ENCODE results near the gene RGL4. TPM values are rescaled to one million over a fixed set of nuclear protein-coding genes. Genes with fewer than 3 reads are reported as not detected.
"Not testable (repeated sequence)": the region's sequence is repeated elsewhere in the genome, so short reads cannot be mapped to it uniquely, and the experiment has no call there.

Gene RGL4
- total RNA-seq, 1 donor from 2014 or later: 1.9 TPM

DNA sequence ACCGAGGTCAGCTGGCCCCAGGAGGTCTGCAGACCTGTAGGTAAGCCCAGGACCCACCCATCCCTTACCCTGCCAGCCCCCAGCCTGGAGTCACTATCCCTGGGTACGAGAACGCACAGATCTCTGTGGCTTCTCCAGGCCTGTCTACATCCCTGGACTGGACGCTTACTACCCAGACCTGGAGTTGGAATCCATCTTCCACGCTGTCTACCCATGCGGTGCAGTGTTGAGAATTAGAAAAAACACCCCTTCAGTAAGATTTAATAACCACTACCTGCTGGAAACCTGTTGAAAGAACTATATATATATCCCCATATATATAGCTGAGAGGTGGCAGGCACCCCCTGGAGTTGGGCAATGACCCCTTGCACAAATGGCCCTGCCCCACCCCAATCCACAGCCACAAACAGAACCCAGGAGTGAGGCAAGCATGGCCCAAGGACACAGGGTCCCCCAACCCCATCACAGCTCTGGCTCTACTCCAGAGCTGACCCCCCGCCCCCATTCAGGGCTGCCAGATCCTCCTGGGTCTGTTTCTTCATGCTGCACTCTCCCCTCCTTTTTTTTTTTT lies 17.7 kb upstream of the RGL4 start:
- no peaks in the 10 kb centered on the region for H3K4me1 ChIP-seq
- ATAC-seq (no peak), DNase-seq (no peak)
- no peak overlapping the region for H3K4me3 ChIP-seq
- no peak overlapping the region for H3K27ac ChIP-seq
- no peaks in the 10 kb centered on the region for H3K9me3 ChIP-seq
- intact Hi-C loops (cut with DNase I): no loop called here
- H3K36me3 ChIP-seq: no peaks in the 10 kb centered on the region
- no peaks in the 10 kb centered on the region for H3K27me3 ChIP-seq (ENCODE audit: low read depth)
- TF ChIP-seq, protein P1, sequence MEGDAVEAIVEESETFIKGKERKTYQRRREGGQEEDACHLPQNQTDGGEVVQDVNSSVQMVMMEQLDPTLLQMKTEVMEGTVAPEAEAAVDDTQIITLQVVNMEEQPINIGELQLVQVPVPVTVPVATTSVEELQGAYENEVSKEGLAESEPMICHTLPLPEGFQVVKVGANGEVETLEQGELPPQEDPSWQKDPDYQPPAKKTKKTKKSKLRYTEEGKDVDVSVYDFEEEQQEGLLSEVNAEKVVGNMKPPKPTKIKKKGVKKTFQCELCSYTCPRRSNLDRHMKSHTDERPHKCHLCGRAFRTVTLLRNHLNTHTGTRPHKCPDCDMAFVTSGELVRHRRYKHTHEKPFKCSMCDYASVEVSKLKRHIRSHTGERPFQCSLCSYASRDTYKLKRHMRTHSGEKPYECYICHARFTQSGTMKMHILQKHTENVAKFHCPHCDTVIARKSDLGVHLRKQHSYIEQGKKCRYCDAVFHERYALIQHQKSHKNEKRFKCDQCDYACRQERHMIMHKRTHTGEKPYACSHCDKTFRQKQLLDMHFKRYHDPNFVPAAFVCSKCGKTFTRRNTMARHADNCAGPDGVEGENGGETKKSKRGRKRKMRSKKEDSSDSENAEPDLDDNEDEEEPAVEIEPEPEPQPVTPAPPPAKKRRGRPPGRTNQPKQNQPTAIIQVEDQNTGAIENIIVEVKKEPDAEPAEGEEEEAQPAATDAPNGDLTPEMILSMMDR (IDR thresholded peaks at IDR 0.05): no peak

DNA sequence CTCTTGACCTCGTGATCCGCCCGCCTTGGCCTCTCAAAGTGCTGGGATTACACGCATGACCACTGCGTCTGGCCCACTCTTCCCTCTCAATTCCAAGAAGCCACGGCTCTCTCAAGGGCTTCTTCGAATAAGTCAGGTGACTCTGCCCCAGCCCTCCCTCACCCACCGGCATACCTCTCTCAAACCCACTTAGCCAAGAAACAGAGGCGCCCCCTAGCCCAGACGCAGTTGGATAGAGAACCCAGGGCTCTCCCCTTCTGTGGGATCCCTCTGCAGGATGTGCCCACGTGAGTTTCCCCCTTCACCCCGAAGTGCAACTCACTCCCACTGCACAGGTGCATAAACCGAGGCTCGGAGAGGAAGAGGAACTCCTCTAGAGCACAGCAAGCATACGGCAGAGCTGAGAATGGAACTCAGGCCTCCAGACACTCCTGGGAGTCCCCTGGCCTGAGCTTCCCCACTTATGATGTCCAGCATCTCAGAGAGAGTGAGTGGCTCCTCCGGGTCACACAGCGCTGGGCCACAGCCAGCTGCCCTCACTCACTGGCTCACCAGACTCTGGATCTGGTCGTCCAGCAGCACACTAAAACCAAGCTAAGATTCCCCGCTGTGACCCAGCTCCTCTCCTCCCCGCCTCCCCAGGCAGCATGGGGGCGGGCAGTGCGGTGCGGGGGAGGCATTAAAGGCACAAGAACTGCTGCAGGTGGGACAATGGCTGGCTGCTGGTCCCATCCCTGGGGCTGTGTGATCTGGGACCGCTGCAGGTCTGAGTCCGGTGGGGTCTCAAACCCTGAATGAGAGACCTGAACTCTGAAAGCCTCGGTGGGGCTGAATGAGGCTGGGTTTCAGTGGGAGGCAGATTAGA lies 16.8 kb upstream of the RGL4 start:
- intact Hi-C loops (cut with DNase I): no loop called here
- no peak overlapping the region for H3K27ac ChIP-seq
- H3K27me3 ChIP-seq (ENCODE audit: low read depth): no peaks in the 10 kb centered on the region
- TF ChIP-seq, protein P1 (IDR thresholded peaks at IDR 0.05): no peak
- no peak for DNase-seq
- no peaks in the 10 kb centered on the region for H3K36me3 ChIP-seq
- H3K4me3 ChIP-seq: no peak overlapping the region
- no peaks in the 10 kb centered on the region for H3K4me1 ChIP-seq
- H3K9me3 ChIP-seq: no peaks in the 10 kb centered on the region
- ATAC-seq: no peak

DNA sequence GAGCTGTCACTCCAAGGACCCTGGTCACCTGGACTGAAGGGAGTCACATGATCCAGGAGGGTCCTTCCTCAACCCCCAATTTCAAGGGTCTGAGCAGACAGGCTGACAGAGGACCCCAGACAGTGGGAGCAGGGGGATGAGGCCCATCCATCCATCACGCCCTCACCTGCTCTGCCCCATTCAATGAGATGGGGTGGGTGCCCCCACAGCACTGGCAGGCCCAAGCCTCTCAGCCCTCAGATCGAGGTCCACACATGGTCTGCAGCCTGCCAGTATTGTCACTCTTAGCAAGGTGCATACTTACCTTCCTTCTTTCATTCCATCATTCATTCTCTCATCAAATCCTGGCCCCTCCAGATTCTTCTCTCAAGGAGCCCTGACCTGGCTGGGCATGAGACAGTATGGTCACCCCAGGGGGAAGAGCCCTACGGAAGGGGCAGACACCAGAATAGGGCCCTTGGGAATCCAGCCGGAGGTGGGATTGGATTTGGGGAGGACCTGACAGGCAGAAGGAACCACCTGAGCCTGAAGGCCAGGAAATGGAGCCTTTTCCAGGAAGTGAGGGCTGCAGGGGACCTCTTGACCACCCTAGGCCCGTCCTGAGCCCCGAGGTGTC lies 15.8 kb upstream of the RGL4 start:
- H3K4me3 ChIP-seq; DNase-seq; intact Hi-C loops (cut with DNase I); H3K9me3 ChIP-seq; H3K27ac ChIP-seq; ATAC-seq; H3K27me3 ChIP-seq (ENCODE audit: low read depth); H3K36me3 ChIP-seq; H3K4me1 ChIP-seq: not testable (repeated sequence)

DNA sequence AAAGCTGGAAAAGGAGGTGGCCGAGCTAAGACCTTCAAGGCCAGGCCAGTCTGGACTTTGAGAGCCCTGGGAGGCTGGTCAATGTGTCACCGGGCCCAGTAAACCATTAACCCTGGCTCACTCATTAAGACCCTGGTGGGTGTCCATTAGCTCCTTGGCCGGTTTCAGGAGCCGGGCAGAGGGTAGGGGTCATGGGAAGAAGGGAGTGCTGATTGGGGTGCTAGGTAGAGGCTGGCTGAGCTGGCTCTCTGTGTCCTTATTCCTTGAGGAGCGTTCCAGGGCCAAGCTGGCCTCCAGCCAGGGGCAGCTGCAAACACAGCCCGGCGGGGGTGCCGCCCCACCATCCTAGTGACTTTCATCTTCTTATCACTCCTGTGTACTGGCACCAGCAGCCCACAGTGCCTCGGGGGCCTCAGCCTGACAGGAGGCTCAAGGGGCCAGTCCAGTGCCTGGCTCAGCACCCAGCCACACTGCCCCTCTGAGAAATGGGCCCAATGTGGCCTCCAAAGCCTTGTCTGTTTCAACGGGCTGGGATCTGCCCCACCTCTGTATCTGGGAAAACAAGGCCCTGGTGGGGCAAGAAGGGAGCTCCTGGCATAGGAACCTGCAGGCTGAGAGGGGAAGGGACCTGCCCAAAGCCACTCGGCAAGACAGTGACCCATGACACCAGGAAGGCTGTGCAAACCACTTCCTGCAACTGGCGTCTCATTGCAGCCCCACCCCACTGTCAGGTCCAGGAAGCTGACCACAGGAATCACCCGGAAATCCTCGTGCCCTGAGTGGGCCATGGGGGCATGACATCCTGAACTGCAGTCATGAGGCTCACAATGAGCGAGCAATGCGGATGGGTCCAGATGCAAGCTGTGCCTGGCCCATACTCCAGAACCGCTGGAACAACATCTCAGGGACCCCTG lies 15.1 kb upstream of the RGL4 start:
- intact Hi-C loops (cut with DNase I): no loop called here
- DNase-seq: peak; percentile 74

DNA sequence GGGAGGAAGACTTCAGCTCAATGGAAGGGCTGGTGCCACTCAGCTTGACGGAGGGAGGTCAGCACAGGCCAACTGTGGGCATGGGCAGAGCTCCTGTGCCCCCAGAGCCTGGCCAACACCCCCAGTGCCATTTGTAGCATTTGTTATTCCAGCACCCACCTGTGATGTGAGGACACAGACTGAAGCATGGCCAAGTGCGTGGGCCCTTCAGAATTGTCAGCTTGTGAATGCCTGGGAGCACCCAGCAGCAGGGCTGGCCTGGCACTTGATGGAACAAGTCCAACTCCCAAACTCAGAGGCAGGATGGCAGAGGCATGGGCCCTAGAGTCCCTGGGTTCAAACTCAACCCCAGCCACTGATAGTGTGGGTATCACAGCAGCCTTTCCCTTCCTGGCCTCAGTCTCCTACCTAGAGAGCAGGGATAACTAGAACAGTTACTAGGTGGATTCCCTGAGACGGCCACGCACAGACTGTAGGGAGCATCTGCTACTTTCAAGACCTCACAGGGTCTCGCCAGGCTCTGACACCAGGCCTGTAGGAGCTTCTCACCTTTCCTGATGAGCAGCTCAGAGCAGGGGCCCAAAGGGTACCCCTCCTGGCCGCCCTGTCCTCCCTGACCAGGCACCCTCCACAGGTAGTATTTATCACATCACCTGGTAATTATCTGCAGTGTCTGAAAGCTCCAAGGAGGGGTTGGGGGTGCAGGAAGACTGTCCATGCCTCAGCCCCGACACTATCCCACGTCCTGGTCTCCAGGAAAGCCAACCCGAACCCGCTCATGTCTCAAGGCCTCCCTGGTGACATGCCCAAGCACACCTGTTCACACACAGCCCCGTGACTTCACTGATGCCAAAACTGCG lies 13.7 kb upstream of the RGL4 start:
- DNase-seq; H3K27me3 ChIP-seq (ENCODE audit: low read depth); H3K4me3 ChIP-seq; H3K4me1 ChIP-seq; H3K9me3 ChIP-seq; intact Hi-C loops (cut with DNase I); H3K27ac ChIP-seq; ATAC-seq; H3K36me3 ChIP-seq: not testable (repeated sequence)

More for the DNA sequence above, 15.1 kb upstream of the RGL4 start:
- Histone ChIP-seq H3K27me3 (ENCODE audit: low read depth) (no peaks in the 10 kb centered on the region), H3K4me1 (no peaks in the 10 kb centered on the region), H3K4me3 (no peak overlapping the region), H3K36me3 (peaks cover 4% of the 10 kb centered on the region), H3K27ac (peak overlapping the region; percentile 53), H3K9me3 (no peaks in the 10 kb centered on the region)
- TF ChIP-seq, protein P1 (IDR thresholded peaks at IDR 0.05): no peak
- ATAC-seq: peak; percentile 51 to 57

All from lower lobe of right lung (tissue), 2 donors.